Measurements from ENCODE around the gene RRBP1. TPM values are rescaled to one million over a fixed set of nuclear protein-coding genes. Genes with fewer than 3 reads are reported as not detected.
A peak's percentile ranks its signal among the peaks of the same experiment; 100 is the strongest.

The RRBP1 gene
- total and polyA plus RNA-seq, 2 donors (not counting 3 experiments of a cell fraction or from before 2014, with no cell fraction given) = 50.3 to 236 TPM

DNA sequence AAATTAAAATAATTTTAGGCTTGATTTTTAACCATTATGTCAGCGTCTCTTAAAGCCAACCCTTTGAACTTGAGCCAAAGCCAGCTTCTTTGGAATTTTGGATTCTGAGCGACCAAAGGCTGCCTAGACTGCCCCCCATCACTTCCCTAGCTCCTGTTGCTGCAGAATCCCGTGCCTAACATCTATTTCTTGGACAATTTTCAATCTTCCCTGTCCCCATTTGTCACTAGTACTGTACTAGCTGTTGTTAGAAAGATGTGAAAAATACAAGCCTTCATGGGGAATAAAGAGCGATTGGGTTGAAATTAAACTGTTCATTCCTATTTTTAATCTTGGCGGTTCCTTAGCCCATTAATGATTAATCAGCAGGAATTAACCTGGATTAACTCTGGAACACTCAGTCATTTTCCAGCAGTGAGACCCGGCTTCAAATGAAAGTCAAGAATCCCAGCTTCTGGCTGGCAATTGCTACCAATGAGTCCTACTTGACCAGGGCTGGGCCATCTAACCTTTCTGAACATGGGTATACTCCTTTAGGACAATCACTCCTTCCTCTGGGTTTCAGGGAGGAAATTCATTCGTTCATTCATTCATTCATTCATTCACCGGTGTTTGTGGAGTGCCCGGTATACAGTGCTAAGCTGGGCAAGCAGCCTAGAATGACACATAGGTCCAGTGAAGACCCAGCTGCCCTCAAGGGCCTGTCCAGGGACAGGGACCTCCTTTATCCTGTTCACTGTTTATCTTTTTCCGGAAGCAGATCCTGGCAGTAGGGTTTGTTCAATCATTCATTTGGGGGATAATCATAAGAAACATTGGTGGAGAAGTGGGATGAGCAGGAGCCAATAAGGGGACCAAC is 1.4 kb upstream of the RRBP1 start:
- dilution Hi-C loops (cut with MboI; ENCODE audit: extremely low pct_ligation_motif_present, low sequenced_read_pairs) = no loop called here
- H3K4me2 ChIP-seq (ENCODE audit: insufficient read depth, low read length) = peak overlapping the region; percentile 33
- DNase-seq (ENCODE audit: low read depth, low spot score) (no peak), FAIRE-seq (peak; percentile 4)
- H3K79me2 ChIP-seq (ENCODE audit: control insufficient read depth, insufficient read depth, low read length) = peaks cover 25% of the 10 kb centered on the region
- BruUV-seq (replicated peaks) = no TSS peak
- ChIA-PET POLR2A (interaction anchor here (0.6 to 2.9 kb wide), 5 partner anchors 106 to 274 kb away, joined by 4 to 20 read pairs (median 4); no protein-coding TSS in a partner anchor), CTCF (interaction anchor here (0.9 to 6.2 kb wide), 36 partner anchors 8 to 316 kb away, joined by 3 to 110 read pairs (median 4); partner anchors contain the start of gene BANF2)
- intact Hi-C loops (cut with micrococcal nuclease) = loop anchor here (2.0 to 5.0 kb wide), 2 partner anchors 153 to 604 kb away; partner anchors contain the start of genes BFSP1 and ZNF133
- no peak overlapping the region for H3K27ac ChIP-seq (ENCODE audit: insufficient read depth, low read depth, low read length)
- no peaks in the 10 kb centered on the region for H3K36me3 ChIP-seq (ENCODE audit: control insufficient read depth in 2 of 2, extremely low read depth in 1 of 2, insufficient read depth in 2 of 2, low read length in 2 of 2)
- peaks cover 1% of the 10 kb centered on the region for H4K20me1 ChIP-seq (replicated peaks; ENCODE audit: control insufficient read depth, extremely low read depth, insufficient read depth, low read length)
- H3K9me1 ChIP-seq (replicated peaks; ENCODE audit: control insufficient read depth, extremely low read depth, insufficient read depth, low read length) = no peaks in the 10 kb centered on the region
- no peaks in the 10 kb centered on the region for H3K9me3 ChIP-seq (replicated peaks; ENCODE audit: control insufficient read depth, insufficient read depth, low read length)
- H2AFZ ChIP-seq (ENCODE audit: low read depth, low read length) = no peak overlapping the region
- H3K9ac ChIP-seq (replicated peaks; ENCODE audit: extremely low read depth, insufficient read depth, low read length) = no peak overlapping the region
- H3K4me3 ChIP-seq (replicated peaks in 1 of 3; ENCODE audit: insufficient read depth in 1 of 3, low read depth in 1 of 3, low read length in 3 of 3) = no peak overlapping the region
- H3K27me3 ChIP-seq (ENCODE audit: control insufficient read depth in 2 of 2, insufficient read depth in 2 of 2, low read length in 2 of 2) = peaks cover 28 to 33% of the 10 kb centered on the region in 2 experiments
- TF ChIP-seq POLR2A (IDR thresholded peaks at IDR 0.05; ENCODE audit: low read depth, low read length) (no peak), FOS (IDR thresholded peaks at IDR 0.05; ENCODE audit: borderline replicate concordance, insufficient read depth, low read length) (no peak), GATA2 (IDR thresholded peaks at IDR 0.05; ENCODE audit: insufficient read depth, insufficient read length, low read depth, low read length) (no peak), MAX (IDR thresholded peaks at IDR 0.05; ENCODE audit: insufficient read depth, insufficient read length) (no peak), POLR2AphosphoS5 (IDR thresholded peaks at IDR 0.05; ENCODE audit: insufficient read depth, low read depth, low read length) (no peak), EZH2 (IDR thresholded peaks at IDR 0.05; ENCODE audit: borderline replicate concordance, low read depth, low read length, severe bottlenecking) (no peak), CTCF (IDR thresholded peaks at IDR 0.05; ENCODE audit: extremely low read depth in 1 of 2, insufficient read depth in 1 of 2, low read depth in 1 of 2, low read length in 2 of 2) (no peak), MYC (IDR thresholded peaks at IDR 0.05; ENCODE audit: low read depth, low read length) (no peak), JUN (IDR thresholded peaks at IDR 0.05; ENCODE audit: borderline replicate concordance, insufficient read depth, insufficient read length, low read depth) (no peak)
- peaks cover 13% of the 10 kb centered on the region for H3K4me1 ChIP-seq (ENCODE audit: control insufficient read depth, extremely low read depth, insufficient read depth, low read length)
